A673 (cell line): Measurements from ENCODE around the gene ADPRS. TPM values are rescaled to one million over a fixed set of nuclear protein-coding genes. Genes with fewer than 3 reads are reported as not detected.

Experiments
- BruUV-seq: library from RNA; stranded (reverse); fragments of 400-500 nt; replicated peaks from 2 replicates; lab custom pipeline; 2021; lab: Mats Ljungman, UMichigan
- CTCF ChIA-PET: fragments of 300-600 bp; sonication (Branson Sonifier 250); formaldehyde crosslinking; loops from one replicate; lab custom pipeline; 2022; ENCODE audit warnings: antibody characterized with exemption; lab: Charles Lee
- POLR2A ChIA-PET: fragments of 300-600 bp; sonication (Branson Sonifier 250); formaldehyde crosslinking; loops from one replicate; lab custom pipeline; 2022; ENCODE audit warnings: antibody characterized with exemption; ENCODE audit not compliant: low non-redundant PET; lab: Charles Lee
- DNase-seq: peaks from one replicate; pipeline ENCODE4 v3.0.0-alpha.2; 2015; ENCODE audit warnings: low spot score
- H3K27ac ChIP-seq: fragments of 200-600 bp; sonication (generic); 2 replicates; pipeline ENCODE4 v1.5.1; 2016; ENCODE audit warnings: mixed run types, low read depth, mild to moderate bottlenecking, mixed read lengths, antibody characterized with exemption, low read length; ENCODE audit not compliant: poor library complexity, severe bottlenecking
- H3K27me3 ChIP-seq: fragments of 200-600 bp; sonication (generic); replicated peaks from 2 replicates; pipeline ENCODE4 v1.6.1; 2017; ENCODE audit warnings: mixed run types, low read depth, mild to moderate bottlenecking, mixed read lengths, antibody characterized with exemption, low read length; ENCODE audit not compliant: insufficient read depth, poor library complexity
- H3K36me3 ChIP-seq: fragments of 200-600 bp; sonication (generic); 2 replicates; pipeline ENCODE4 v1.6.1; 2016; ENCODE audit warnings: mixed run types, mild to moderate bottlenecking, mixed read lengths, antibody characterized with exemption, low read length; ENCODE audit not compliant: insufficient read depth, poor library complexity, severe bottlenecking
- H3K4me1 ChIP-seq: fragments of 200-600 bp; sonication (generic); 2 replicates; pipeline ENCODE4 v1.6.1; 2017; ENCODE audit warnings: mixed run types, mild to moderate bottlenecking, mixed read lengths, antibody characterized with exemption, low read length; ENCODE audit not compliant: insufficient read depth, poor library complexity, severe bottlenecking
- H3K4me3 ChIP-seq: fragments of 200-600 bp; sonication (generic); 2 replicates; pipeline ENCODE4 v1.5.1; 2016; ENCODE audit warnings: low read depth, mixed run types, mild to moderate bottlenecking, mixed read lengths, low read length; ENCODE audit not compliant: poor library complexity, severe bottlenecking
- H3K9me3 ChIP-seq: fragments of 200-600 bp; sonication (generic); 2 replicates; pipeline ENCODE4 v1.6.1; 2016; ENCODE audit warnings: mixed run types, low read depth, mild to moderate bottlenecking, mixed read lengths, antibody characterized with exemption, low read length; ENCODE audit not compliant: poor library complexity, severe bottlenecking
- CTCF ChIP-seq: fragments of 300-800, 200-600 bp; sonication (generic); conservative IDR thresholded peaks from 2 replicates; pipeline ENCODE4 v1.5.1; 2017; ENCODE audit warnings: low read depth, mild to moderate bottlenecking, antibody characterized with exemption, low read length, moderate library complexity, mixed read lengths
- EZH2 ChIP-seq: fragments of 200-600 bp; sonication (generic); IDR thresholded peaks from 2 replicates; pipeline ENCODE4 v1.6.1; 2017; ENCODE audit warnings: borderline replicate concordance, low read depth, mild to moderate bottlenecking, mixed read lengths, antibody characterized with exemption, low read length; ENCODE audit not compliant: poor library complexity, severe bottlenecking
- intact Hi-C: fragments of 100-400 bp; cut with micrococcal nuclease; formaldehyde crosslinking; loops from one replicate; pipeline ENCODE4 v1.10.0; 2022; ENCODE audit not compliant: unreplicated experiment
- total RNA-seq: library from RNA; stranded (reverse); gene quantifications from 2 replicates; pipeline ENCODE4 v1.2.3, GENCODE V29; 2021

ADPRS gene
- total RNA-seq, 1 experiment from 2014 or later = 34.2 TPM

- no peaks in the 10 kb centered on the region for H3K4me1 ChIP-seq
- CTCF ChIA-PET = no interaction called here
- no peak for TF ChIP-seq CTCF
- no peak for TF ChIP-seq EZH2
- no peaks in the 10 kb centered on the region for H3K9me3 ChIP-seq
- no peaks in the 10 kb centered on the region for H3K27me3 ChIP-seq
- DNase-seq = peak; percentile 40
- intact Hi-C loops = no loop called here
- H3K36me3 ChIP-seq = peaks cover 45% of the 10 kb centered on the region
- BruUV-seq = no TSS peak
- H3K4me3 ChIP-seq = peak overlapping the region; percentile 98
- POLR2A ChIA-PET = no interaction called here
- peak overlapping the region; percentile 83 for H3K27ac ChIP-seq
These were observed 865 bp downstream of the ADPRS start for GRCh38 chr1:36089393-36090121.

- CTCF ChIA-PET = no interaction called here
- Histone ChIP-seq H3K27ac (no peak overlapping the region), H3K4me1 (peaks cover 4% of the 10 kb centered on the region), H3K36me3 (peaks cover 61% of the 10 kb centered on the region), H3K27me3 (no peaks in the 10 kb centered on the region), H3K9me3 (no peaks in the 10 kb centered on the region), H3K4me3 (no peak overlapping the region)
- DNase-seq = no peak
- intact Hi-C loops = no loop called here
- no TSS peak for BruUV-seq
- no peak for TF ChIP-seq CTCF
- TF ChIP-seq EZH2 = no peak
- POLR2A ChIA-PET = no interaction called here
These were observed 2.4 kb downstream of the ADPRS start for GRCh38 chr1:36091141-36091540.

- Histone ChIP-seq H3K9me3 (no peaks in the 10 kb centered on the region), H3K36me3 (peaks cover 62% of the 10 kb centered on the region), H3K27me3 (no peaks in the 10 kb centered on the region), H3K4me3 (no peak overlapping the region), H3K27ac (no peak overlapping the region), H3K4me1 (peaks cover 7% of the 10 kb centered on the region)
- no peak for DNase-seq
- ChIA-PET CTCF (no interaction called here), POLR2A (no interaction called here)
- TF ChIP-seq EZH2 (no peak), CTCF (no peak)
- intact Hi-C loops = no loop called here
- BruUV-seq = no TSS peak
These were observed 3.0 kb downstream of the ADPRS start for GRCh38 chr1:36091698-36092097.
